ENCODE measurements around the gene CLK4. TPM values are rescaled to one million over a fixed set of nuclear protein-coding genes. Genes with fewer than 3 reads are reported as not detected.

Gene CLK4
- total and polyA plus RNA-seq, 2 experiments from 2014 or later, result 11.8 to 14.1 TPM

- Histone ChIP-seq H3K36me3 (ENCODE audit: low read depth) (peaks cover 74% of the 10 kb centered on the region), H3F3A (ENCODE audit: insufficient read depth) (peaks cover 2% of the 10 kb centered on the region), H3K27ac (no peak overlapping the region), H3K9ac (no peak overlapping the region), H3K4me3 (no peak overlapping the region), H3K9me3 (ENCODE audit: low read depth) (no peaks in the 10 kb centered on the region), H3K4me2 (ENCODE audit: unreplicated experiment) (no peak overlapping the region), H2AFZ (no peak overlapping the region), H3K27me3 (replicated peaks; ENCODE audit: insufficient read depth) (no peaks in the 10 kb centered on the region), H4K20me1 (ENCODE audit: insufficient read depth) (no peaks in the 10 kb centered on the region; the same call in 1 of the 2 replicates), H3K79me2 (ENCODE audit: insufficient read depth) (peaks cover 3% of the 10 kb centered on the region; the same call in 1 of the 2 replicates), H3K9me2 (ENCODE audit: insufficient read depth) (no peaks in the 10 kb centered on the region), H3K4me1 (ENCODE audit: insufficient read depth) (no peaks in the 10 kb centered on the region)
- in situ Hi-C loops (cut with MboI), result no loop called here
- DNase-seq, result peak; percentile 35
- WGBS, 2 experiments (ENCODE audit: low coverage in 1 of 2, low lambda C conversion rate in 2 of 2, missing lambda C conversion rate in 2 of 2), result 95 to 97% methylated on average over 2 of the region's 2 CpGs
- TF ChIP-seq EZH2phosphoT487 (IDR thresholded peaks at IDR 0.05; ENCODE audit: insufficient read depth, low read depth) (no peak), EZH2 (IDR thresholded peaks at IDR 0.05; ENCODE audit: insufficient read depth, poor library complexity, severe bottlenecking) (no peak)
These were observed 24.1 kb downstream of the CLK4 start for GRCh38 chr5:178602752-178603151.

GRCh38 chr5:178595750-178596149, 31.1 kb downstream of the CLK4 start:
- Histone ChIP-seq H3K4me3 (no peak overlapping the region), H3K9me3 (ENCODE audit: low read depth) (no peaks in the 10 kb centered on the region), H3K9ac (no peak overlapping the region), H3K9me2 (ENCODE audit: insufficient read depth) (no peaks in the 10 kb centered on the region), H3K27me3 (replicated peaks; ENCODE audit: insufficient read depth) (no peaks in the 10 kb centered on the region), H3K79me2 (ENCODE audit: insufficient read depth) (no peaks in the 10 kb centered on the region), H3K4me1 (ENCODE audit: insufficient read depth) (peaks cover 9% of the 10 kb centered on the region; the same call in 1 of the 2 replicates), H4K20me1 (ENCODE audit: insufficient read depth) (no peaks in the 10 kb centered on the region), H3K36me3 (ENCODE audit: low read depth) (peaks cover 45% of the 10 kb centered on the region), H3K27ac (no peak overlapping the region), H3F3A (ENCODE audit: insufficient read depth) (peaks cover 28% of the 10 kb centered on the region), H3K4me2 (ENCODE audit: unreplicated experiment) (no peak overlapping the region), H2AFZ (no peak overlapping the region)
- TF ChIP-seq EZH2phosphoT487 (IDR thresholded peaks at IDR 0.05; ENCODE audit: insufficient read depth, low read depth) (no peak), EZH2 (IDR thresholded peaks at IDR 0.05; ENCODE audit: insufficient read depth, poor library complexity, severe bottlenecking) (no peak)
- in situ Hi-C loops (cut with MboI), result no loop called here
- DNase-seq, result no peak
- WGBS, 2 experiments (ENCODE audit: low coverage in 1 of 2, low lambda C conversion rate in 2 of 2, missing lambda C conversion rate in 2 of 2), result 97 to 99% methylated on average over 2 of the region's 2 CpGs

GRCh38 chr5:178595150-178595549, 31.7 kb downstream of the CLK4 start:
- Histone ChIP-seq H3K4me2 (ENCODE audit: unreplicated experiment) (no peak overlapping the region), H3K79me2 (ENCODE audit: insufficient read depth) (no peaks in the 10 kb centered on the region), H2AFZ (no peak overlapping the region), H3K4me3 (no peak overlapping the region), H3K27ac (no peak overlapping the region), H3K27me3 (replicated peaks; ENCODE audit: insufficient read depth) (no peaks in the 10 kb centered on the region), H3K9me3 (ENCODE audit: low read depth) (no peaks in the 10 kb centered on the region), H3F3A (ENCODE audit: insufficient read depth) (peaks cover 31% of the 10 kb centered on the region), H3K4me1 (ENCODE audit: insufficient read depth) (peaks cover 12% of the 10 kb centered on the region; the same call in 1 of the 2 replicates), H3K36me3 (ENCODE audit: low read depth) (peaks cover 41% of the 10 kb centered on the region), H3K9ac (no peak overlapping the region), H3K9me2 (ENCODE audit: insufficient read depth) (no peaks in the 10 kb centered on the region), H4K20me1 (ENCODE audit: insufficient read depth) (no peaks in the 10 kb centered on the region)
- in situ Hi-C loops (cut with MboI), result no loop called here
- peak; percentile 7 for DNase-seq
- TF ChIP-seq EZH2 (IDR thresholded peaks at IDR 0.05; ENCODE audit: insufficient read depth, poor library complexity, severe bottlenecking) (no peak), EZH2phosphoT487 (IDR thresholded peaks at IDR 0.05; ENCODE audit: insufficient read depth, low read depth) (no peak)

GRCh38 chr5:178590924-178591423, 35.9 kb downstream of the CLK4 start:
- no peaks in the 10 kb centered on the region for H3K9me3 ChIP-seq (ENCODE audit: low read depth)
- H3K36me3 ChIP-seq (ENCODE audit: low read depth), result peaks cover 15% of the 10 kb centered on the region
- H3K79me2 ChIP-seq (ENCODE audit: insufficient read depth), result no peaks in the 10 kb centered on the region
- no peak overlapping the region for H3K27ac ChIP-seq
- TF ChIP-seq EZH2phosphoT487 (IDR thresholded peaks at IDR 0.05; ENCODE audit: insufficient read depth, low read depth), result no peak
- no peak for TF ChIP-seq EZH2 (IDR thresholded peaks at IDR 0.05; ENCODE audit: insufficient read depth, poor library complexity, severe bottlenecking)
- 11% methylated on average over 9 of the region's 9 CpGs for WGBS, 2 experiments (ENCODE audit: low coverage in 1 of 2, low lambda C conversion rate in 2 of 2, missing lambda C conversion rate in 2 of 2)
- H3K9me2 ChIP-seq (ENCODE audit: insufficient read depth), result no peaks in the 10 kb centered on the region
- peak; percentile 57 for DNase-seq
- peak overlapping the region; percentile 49 for H2AFZ ChIP-seq
- in situ Hi-C loops (cut with MboI), result no loop called here
- peaks cover 20% of the 10 kb centered on the region for H3K27me3 ChIP-seq (replicated peaks; ENCODE audit: insufficient read depth)
- H3K9ac ChIP-seq, result no peak overlapping the region
- H4K20me1 ChIP-seq (ENCODE audit: insufficient read depth), result no peaks in the 10 kb centered on the region
- H3K4me2 ChIP-seq (ENCODE audit: unreplicated experiment), result peak overlapping the region; percentile 74
- peaks cover 31% of the 10 kb centered on the region for H3F3A ChIP-seq (ENCODE audit: insufficient read depth)
- peaks cover 12% of the 10 kb centered on the region; the same call in 1 of the 2 replicates for H3K4me1 ChIP-seq (ENCODE audit: insufficient read depth)
- peak overlapping the region; percentile 62 for H3K4me3 ChIP-seq

Data from GM23248 (cell line).